Mucosa of descending colon (tissue), 3 donors: ENCODE results near the gene MARS1. TPM values are rescaled to one million over a fixed set of nuclear protein-coding genes. Genes with fewer than 3 reads are reported as not detected.

Source experiments
- ATAC-seq: fragments of 200-7000 bp; cut with Tn5 transposase; one replicate; pipeline ENCODE4 v1.9.1; 2020; ENCODE audit warnings: mild to moderate bottlenecking, moderate library complexity
- DNase-seq, 3 donors: peaks; one replicate each; pipeline ENCODE4 v3.0.0-alpha.2; 2020
- H3K36me3 ChIP-seq: fragments of 200-600 bp; one replicate; pipeline ENCODE4 v1.8.0; 2021; ENCODE audit warnings: low read depth, mild to moderate bottlenecking
- H3K4me1 ChIP-seq: fragments of 200-600 bp; one replicate; pipeline ENCODE4 v1.8.0; 2021; ENCODE audit warnings: low read depth, mild to moderate bottlenecking
- H3K4me3 ChIP-seq: fragments of 200-600 bp; one replicate; pipeline ENCODE4 v1.8.0; 2021; ENCODE audit warnings: mild to moderate bottlenecking
- H3K9me3 ChIP-seq: fragments of 200-600 bp; one replicate; pipeline ENCODE4 v1.8.0; 2021; ENCODE audit warnings: mild to moderate bottlenecking
- CTCF ChIP-seq: fragments of 200-600 bp; IDR thresholded peaks from one replicate; pipeline ENCODE4 v1.8.0; 2022; ENCODE audit warnings: antibody characterized with exemption, mild to moderate bottlenecking
- intact Hi-C, 2 donors: fragments of 100-400 bp; cut with DNase I in 1 of 2; cut with micrococcal nuclease in 1 of 2; formaldehyde crosslinking; loops; one replicate each; pipeline versions ENCODE4 v1.11.0 to v1.11.1; 2022; cut with DNase I, micrococcal nuclease
- total RNA-seq, 3 donors: library from RNA; stranded (reverse); fragmentation: NEBNext Ultra II Directional in 2 of 3; extraction: Animal tissue kit (Norgen Biotek cat#: 25700) in 2 of 3; gene quantifications; one replicate each; pipeline versions ENCODE4 v1.2.1 to v1.2.4, GENCODE V29; 2021 to 2023
- donor health status: DM: no; HTN: no; CAD: no; lungs with moderate emphysema.
- donor health status: DM: no; HTN: no; CAD: no.
- donor health status: DM: no; HTN: yes; CAD: no.

The MARS1 gene
- total RNA-seq, 3 donors from 2014 or later, result 63.7 to 117 (median 94.7) TPM

DNA sequence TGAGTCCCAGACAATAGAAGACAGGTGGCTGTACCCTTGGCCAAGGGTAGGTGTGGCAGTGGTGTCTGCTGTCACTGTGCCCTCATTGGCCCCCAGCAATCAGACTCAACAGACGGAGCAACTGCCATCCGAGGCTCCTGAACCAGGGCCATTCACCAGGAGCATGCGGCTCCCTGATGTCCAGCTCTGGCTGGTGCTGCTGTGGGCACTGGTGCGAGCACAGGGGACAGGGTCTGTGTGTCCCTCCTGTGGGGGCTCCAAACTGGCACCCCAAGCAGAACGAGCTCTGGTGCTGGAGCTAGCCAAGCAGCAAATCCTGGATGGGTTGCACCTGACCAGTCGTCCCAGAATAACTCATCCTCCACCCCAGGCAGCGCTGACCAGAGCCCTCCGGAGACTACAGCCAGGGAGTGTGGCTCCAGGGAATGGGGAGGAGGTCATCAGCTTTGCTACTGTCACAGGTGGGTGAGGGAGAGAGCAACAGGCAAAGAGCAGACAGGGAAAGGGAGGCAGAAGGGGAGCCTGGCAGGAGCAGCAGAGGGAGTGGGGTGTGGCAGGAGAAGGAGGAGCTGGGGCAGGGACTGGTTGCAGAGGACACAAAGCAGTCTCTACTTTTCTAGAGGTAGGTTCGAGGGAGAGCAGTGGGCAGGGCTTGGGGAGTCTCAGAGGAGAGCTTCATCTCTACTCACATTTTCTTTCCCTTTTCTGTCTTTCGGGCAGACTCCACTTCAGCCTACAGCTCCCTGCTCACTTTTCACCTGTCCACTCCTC, 32.3 kb upstream of the MARS1 start:
- DNase-seq, result no peak
- H3K4me1 ChIP-seq, result peaks cover 15% of the 10 kb centered on the region
- H3K36me3 ChIP-seq, result no peaks in the 10 kb centered on the region

DNA sequence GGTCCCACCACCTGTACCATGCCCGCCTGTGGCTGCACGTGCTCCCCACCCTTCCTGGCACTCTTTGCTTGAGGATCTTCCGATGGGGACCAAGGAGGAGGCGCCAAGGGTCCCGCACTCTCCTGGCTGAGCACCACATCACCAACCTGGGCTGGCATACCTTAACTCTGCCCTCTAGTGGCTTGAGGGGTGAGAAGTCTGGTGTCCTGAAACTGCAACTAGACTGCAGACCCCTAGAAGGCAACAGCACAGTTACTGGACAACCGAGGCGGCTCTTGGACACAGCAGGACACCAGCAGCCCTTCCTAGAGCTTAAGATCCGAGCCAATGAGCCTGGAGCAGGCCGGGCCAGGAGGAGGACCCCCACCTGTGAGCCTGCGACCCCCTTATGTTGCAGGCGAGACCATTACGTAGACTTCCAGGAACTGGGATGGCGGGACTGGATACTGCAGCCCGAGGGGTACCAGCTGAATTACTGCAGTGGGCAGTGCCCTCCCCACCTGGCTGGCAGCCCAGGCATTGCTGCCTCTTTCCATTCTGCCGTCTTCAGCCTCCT, 31.6 kb upstream of the MARS1 start:
- peak in 1 of 3 donors; percentile 57 for DNase-seq
- Histone ChIP-seq H3K4me3 (no peak overlapping the region), H3K9me3 (no peaks in the 10 kb centered on the region), H3K36me3 (no peaks in the 10 kb centered on the region), H3K4me1 (peaks cover 20% of the 10 kb centered on the region)
- ATAC-seq, result peak; percentile 41
- TF ChIP-seq CTCF, result peak; percentile 34
- intact Hi-C loops, result loop anchor here (10.0 kb wide), 3 partner anchors 151 to 191 kb away; no protein-coding TSS in a partner anchor

More for the DNA sequence above, 32.3 kb upstream of the MARS1 start:
- ATAC-seq, result peak; percentile 14
- Histone ChIP-seq H3K9me3 (no peaks in the 10 kb centered on the region), H3K4me3 (no peak overlapping the region)
- no peak for TF ChIP-seq CTCF
- intact Hi-C loops, result loop anchor here (10.0 kb wide), 3 partner anchors 151 to 191 kb away; no protein-coding TSS in a partner anchor

GRCh38 chr12:57456737-57457490, 31.0 kb upstream of the MARS1 start:
- no peak for TF ChIP-seq CTCF
- H3K36me3 ChIP-seq, result no peaks in the 10 kb centered on the region
- H3K4me3 ChIP-seq, result no peak overlapping the region
- H3K9me3 ChIP-seq, result no peaks in the 10 kb centered on the region
- intact Hi-C loops, result loop anchor here (10.0 kb wide), 3 partner anchors 152 to 192 kb away; no protein-coding TSS in a partner anchor
- peaks cover 26% of the 10 kb centered on the region for H3K4me1 ChIP-seq
- DNase-seq (no peak), ATAC-seq (no peak)

DNA sequence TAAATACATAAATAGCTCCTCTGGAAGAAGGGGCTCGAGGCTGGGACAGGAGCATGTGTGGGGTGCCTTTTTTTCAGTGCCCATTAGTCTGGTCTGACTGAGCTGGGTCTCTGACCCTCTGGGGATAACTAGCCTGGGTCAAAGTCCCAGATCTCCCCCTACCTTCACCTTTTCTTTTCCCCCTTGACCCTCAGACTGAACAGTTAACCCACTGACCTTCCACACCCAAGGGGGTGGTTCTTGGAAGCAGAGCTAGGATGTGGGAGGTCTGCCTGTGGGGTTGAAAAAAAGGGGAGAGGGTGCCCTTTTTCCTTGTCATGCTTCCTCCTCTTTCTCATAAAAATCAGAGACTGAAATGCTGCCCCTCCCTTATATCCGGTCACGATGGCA, 29.2 kb upstream of the MARS1 start:
- peaks cover 27% of the 10 kb centered on the region for H3K4me1 ChIP-seq
- TF ChIP-seq CTCF, result no peak
- no peak for DNase-seq
- H3K9me3 ChIP-seq, result no peaks in the 10 kb centered on the region
- ATAC-seq, result no peak
- H3K4me3 ChIP-seq, result no peak overlapping the region
- intact Hi-C loops, result loop anchor here (10.0 kb wide), 3 partner anchors 154 to 194 kb away; no protein-coding TSS in a partner anchor
- H3K36me3 ChIP-seq, result no peaks in the 10 kb centered on the region

DNA sequence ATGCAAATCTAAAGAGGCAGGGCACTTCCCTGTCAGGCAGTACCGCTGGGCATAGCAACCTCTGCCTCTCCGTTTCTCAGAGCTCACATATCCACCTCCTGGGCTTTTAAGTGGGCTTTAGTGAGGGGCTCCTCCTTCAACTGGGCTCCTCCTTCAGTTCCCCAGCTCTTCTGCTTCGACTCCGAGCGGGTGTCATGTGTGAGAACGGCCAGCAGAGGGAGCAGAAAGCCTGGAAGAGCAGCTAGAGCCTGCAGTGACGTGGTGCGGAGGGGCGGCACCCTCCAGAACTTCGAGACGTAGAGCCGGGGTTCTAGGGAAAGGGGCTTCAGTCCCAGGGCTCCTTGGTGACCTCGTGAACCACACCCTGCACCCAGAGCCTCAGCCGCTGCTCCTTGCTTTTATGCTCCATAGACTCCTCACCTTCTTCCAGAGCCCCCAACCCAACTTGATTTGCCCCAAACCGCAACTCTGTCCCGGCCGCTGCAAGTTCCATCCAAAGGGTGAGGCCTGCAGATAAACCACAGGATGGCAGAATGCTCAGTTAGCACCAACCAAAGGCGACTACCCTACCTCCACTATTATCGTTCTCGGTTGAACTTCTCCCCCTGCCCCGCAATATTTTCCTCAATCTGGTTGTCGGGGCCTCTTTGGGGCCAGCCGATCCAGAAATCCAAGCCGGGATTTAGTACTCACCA, 28.7 kb upstream of the MARS1 start:
- Histone ChIP-seq H3K4me1 (peaks cover 27% of the 10 kb centered on the region), H3K36me3 (no peaks in the 10 kb centered on the region), H3K9me3 (no peaks in the 10 kb centered on the region), H3K4me3 (peak overlapping the region; percentile 22)
- intact Hi-C loops, result loop anchor here (10.0 kb wide), 3 partner anchors 154 to 194 kb away; no protein-coding TSS in a partner anchor
- ATAC-seq (peak; percentile 80), DNase-seq (peak; percentile 93 to 96 (median 95))
- TF ChIP-seq CTCF, result peak; percentile 94
